D721Med (cell line): ENCODE data around the gene LPP.

Experiments used
- DNase-seq: peaks from one replicate; pipeline ENCODE4 v3.0.0; 2011; ENCODE audit warnings: low spot score; ENCODE audit not compliant: insufficient read length
- FAIRE-seq: peaks from 2 replicates; lab custom pipeline; 2011; peaks lifted over from hg19 to GRCh38; lab: Jason Lieb, UNC
- CTCF ChIP-seq: IDR thresholded peaks from 2 replicates; pipeline ENCODE4 v1.5.1; 2012; ENCODE audit warnings: mild to moderate bottlenecking, control low read depth; ENCODE audit not compliant: insufficient read depth; ENCODE audit errors: missing control alignments

The LPP gene

DNA sequence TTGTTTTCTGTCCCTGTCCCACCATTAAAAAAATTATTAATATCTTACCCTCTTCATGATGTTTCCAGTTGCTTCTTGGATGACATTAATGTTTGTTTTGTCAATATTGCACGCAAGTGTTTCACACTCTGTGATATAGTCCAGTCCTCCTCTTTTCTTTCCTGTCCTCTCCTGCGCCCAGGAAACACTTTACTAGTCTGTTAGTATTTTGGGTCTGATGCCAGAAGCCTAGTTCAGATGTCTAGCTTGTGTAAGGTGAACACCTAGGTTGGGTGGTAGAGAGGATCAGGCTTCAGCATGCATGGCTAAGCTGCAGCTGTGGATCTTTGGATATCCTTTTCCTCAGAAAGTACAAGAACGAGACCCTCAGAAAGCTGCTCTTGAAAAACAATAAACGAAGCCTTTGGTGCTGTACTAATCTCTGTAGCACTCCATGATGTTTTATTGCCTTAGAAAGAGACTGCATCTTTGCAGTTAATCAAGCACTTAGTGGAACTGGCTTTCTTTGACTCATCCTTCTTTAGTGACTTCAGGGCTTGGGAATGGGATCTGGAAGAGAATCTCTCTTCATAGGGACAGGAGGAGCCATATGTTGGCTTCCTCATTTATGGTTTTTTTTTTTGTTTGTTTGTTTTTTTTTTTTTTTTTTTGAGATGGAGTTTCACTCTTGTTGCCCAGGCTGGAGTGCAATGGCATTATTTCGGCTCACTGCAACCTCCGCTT lies 253.4 kb downstream of the LPP start:
- FAIRE-seq: no peak
- no peak for DNase-seq
- TF ChIP-seq CTCF: no peak

- FAIRE-seq (no peak), DNase-seq (no peak)
- no peak for TF ChIP-seq CTCF
Measured at GRCh38 chr3:188408831-188409230, 254.9 kb downstream of the LPP start.

DNA sequence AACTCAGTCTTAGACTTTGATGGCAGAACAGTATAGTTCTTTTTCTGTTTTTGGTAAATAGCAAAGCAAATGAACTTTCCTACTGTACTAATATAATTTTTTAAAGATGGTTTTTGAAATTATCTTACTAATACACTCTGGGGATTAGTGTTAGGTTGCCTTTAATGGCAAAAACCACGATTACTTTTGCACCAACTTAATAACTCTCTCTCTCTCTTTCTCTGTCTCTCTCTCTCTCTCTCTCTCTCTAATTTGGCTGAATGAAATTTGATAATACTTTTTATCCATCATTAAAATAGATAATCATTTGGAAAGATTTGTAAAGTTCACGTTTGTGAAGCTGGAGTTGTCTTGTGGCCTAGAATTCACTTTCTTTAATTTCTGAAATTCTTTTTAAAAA lies 257.8 kb downstream of the LPP start:
- FAIRE-seq: no peak
- no peak for DNase-seq
- no peak for TF ChIP-seq CTCF

DNA sequence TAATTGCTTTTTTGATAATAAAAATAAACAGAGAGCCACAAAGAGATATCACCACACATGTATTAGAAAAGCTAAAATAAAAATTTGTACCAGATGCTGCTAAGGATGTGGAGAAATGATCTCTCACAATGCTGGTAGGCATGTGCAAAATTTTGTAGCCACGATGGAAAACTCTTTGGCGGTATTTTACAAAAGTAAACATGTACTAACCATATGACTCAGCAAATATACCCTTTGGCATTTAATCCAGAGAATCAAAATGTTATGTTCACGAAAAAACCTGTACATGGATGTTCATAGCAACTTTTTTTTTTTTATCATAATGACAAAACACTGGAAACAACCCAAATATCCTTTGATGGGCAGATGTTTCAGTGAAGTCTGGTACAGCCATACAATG lies 261.2 kb downstream of the LPP start:
- no peak for FAIRE-seq
- DNase-seq: no peak
- TF ChIP-seq CTCF: no peak

GRCh38 chr3:188416041-188416440 lies 262.1 kb downstream of the LPP start:
- no peak for FAIRE-seq
- no peak for DNase-seq
- TF ChIP-seq CTCF: no peak

DNA sequence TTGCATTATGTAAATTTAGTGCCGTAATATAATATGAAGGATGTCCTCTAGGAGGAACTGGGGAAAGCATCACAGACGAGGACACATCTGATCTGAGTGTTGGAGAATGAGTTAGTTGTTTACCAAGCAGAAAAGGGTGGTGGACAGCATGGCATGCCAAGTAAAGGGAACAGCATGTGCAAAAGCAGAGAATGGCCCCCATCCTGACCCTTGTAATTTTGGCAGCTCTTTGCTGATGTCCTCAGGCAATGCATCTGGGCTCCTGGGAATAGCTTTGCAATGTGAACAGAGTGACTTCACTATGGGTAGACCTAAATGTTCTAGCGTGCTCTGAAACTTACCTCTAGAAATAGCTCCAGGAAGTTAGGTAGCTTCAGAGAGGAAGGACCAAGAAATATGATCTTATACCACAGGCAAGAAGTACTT lies 263.3 kb downstream of the LPP start:
- no peak for TF ChIP-seq CTCF

DNA sequence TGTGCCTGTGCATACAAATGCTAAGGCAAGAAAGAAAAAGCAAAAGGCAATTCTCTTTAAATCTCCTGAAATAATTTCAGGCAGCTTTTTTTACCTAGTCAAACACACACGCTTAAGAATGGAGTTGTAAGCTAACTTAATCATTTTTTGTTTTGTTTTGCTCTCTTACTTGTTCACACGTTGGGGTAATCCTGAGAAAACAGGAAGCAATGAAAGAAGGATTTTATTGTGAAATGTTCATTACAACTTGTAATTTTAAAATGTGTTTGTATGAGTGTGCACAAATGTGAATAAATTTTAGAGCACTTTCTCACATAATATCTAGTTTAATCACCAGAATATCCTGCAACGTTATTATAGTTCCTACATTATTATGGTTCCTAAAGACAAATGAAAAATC lies 263.8 kb downstream of the LPP start:
- DNase-seq: no peak
- no peak for FAIRE-seq
- TF ChIP-seq CTCF: no peak

More for the DNA sequence above, 263.3 kb downstream of the LPP start:
- FAIRE-seq (no peak), DNase-seq (no peak)
